ENCODE measurements around the gene MRPS22.
"Not testable (repeated sequence)": the region's sequence is repeated elsewhere in the genome, so short reads cannot be mapped to it uniquely, and the experiment has no call there.

MRPS22 gene

GRCh38 chr3:139312416-139312815 lies 31.4 kb upstream of the MRPS22 start:
- no peak for DNase-seq

GRCh38 chr3:139312959-139313358 lies 30.9 kb upstream of the MRPS22 start:
- no peak for DNase-seq

GRCh38 chr3:139313921-139314320 lies 29.9 kb upstream of the MRPS22 start:
- no peak for DNase-seq

- DNase-seq = no peak
These were observed 26.6 kb upstream of the MRPS22 start for GRCh38 chr3:139317215-139317614.

GRCh38 chr3:139317660-139318430 lies 26.0 kb upstream of the MRPS22 start:
- DNase-seq = no peak

- DNase-seq = no peak
These were observed 25.4 kb upstream of the MRPS22 start for GRCh38 chr3:139318431-139318816.

GRCh38 chr3:139318826-139319225 lies 25.0 kb upstream of the MRPS22 start:
- no peak for DNase-seq

GRCh38 chr3:139319428-139320402 lies 24.1 kb upstream of the MRPS22 start:
- DNase-seq = no peak

- no peak for DNase-seq
These were observed 23.1 kb upstream of the MRPS22 start for GRCh38 chr3:139320551-139321309.

- no peak for DNase-seq
These were observed 21.5 kb upstream of the MRPS22 start for GRCh38 chr3:139322346-139322745.

GRCh38 chr3:139323146-139323545 lies 20.7 kb upstream of the MRPS22 start:
- no peak for DNase-seq

- DNase-seq = no peak
These were observed 19.4 kb upstream of the MRPS22 start for GRCh38 chr3:139324456-139324855.

GRCh38 chr3:139325551-139325950 lies 18.3 kb upstream of the MRPS22 start:
- no peak for DNase-seq

GRCh38 chr3:139326131-139326530 lies 17.7 kb upstream of the MRPS22 start:
- DNase-seq = no peak

GRCh38 chr3:139326707-139327106 lies 17.1 kb upstream of the MRPS22 start:
- DNase-seq = no peak

- DNase-seq = no peak
These were observed 16.6 kb upstream of the MRPS22 start for GRCh38 chr3:139327231-139327630.

- no peak for DNase-seq
These were observed 16.0 kb upstream of the MRPS22 start for GRCh38 chr3:139327861-139328260.

GRCh38 chr3:139328356-139328755 lies 15.5 kb upstream of the MRPS22 start:
- DNase-seq = no peak

GRCh38 chr3:139329364-139329850 lies 14.4 kb upstream of the MRPS22 start:
- peak; percentile 32 to 33 for DNase-seq

GRCh38 chr3:139332092-139332491 lies 11.7 kb upstream of the MRPS22 start:
- no peak for DNase-seq

GRCh38 chr3:139334675-139335074 lies 9.1 kb upstream of the MRPS22 start:
- not testable (repeated sequence) for DNase-seq

- no peak for DNase-seq
These were observed 5.4 kb upstream of the MRPS22 start for GRCh38 chr3:139338405-139338804.

Measured in NCI-H187 (cell line).